Measurements from ENCODE around the gene ATF3. TPM values are rescaled to one million over a fixed set of nuclear protein-coding genes. Genes with fewer than 3 reads are reported as not detected.

Gene ATF3
- total RNA-seq, 5 donors from 2014 or later (not counting 1 experiment from before 2014, with no cell fraction given) = 1.5 to 20.1 (median 3.1) TPM

GRCh38 chr1:212649020-212649419, 40.5 kb downstream of the ATF3 start:
- H3K27me3 ChIP-seq (replicated peaks in 1 of 2; ENCODE audit: control insufficient read depth in 2 of 2, extremely low read depth in 1 of 2, insufficient read depth in 2 of 2, low read length in 1 of 2) = peaks cover 0 to 14% of the 10 kb centered on the region in 2 experiments
- POLR2A ChIA-PET = no interaction called here

DNA sequence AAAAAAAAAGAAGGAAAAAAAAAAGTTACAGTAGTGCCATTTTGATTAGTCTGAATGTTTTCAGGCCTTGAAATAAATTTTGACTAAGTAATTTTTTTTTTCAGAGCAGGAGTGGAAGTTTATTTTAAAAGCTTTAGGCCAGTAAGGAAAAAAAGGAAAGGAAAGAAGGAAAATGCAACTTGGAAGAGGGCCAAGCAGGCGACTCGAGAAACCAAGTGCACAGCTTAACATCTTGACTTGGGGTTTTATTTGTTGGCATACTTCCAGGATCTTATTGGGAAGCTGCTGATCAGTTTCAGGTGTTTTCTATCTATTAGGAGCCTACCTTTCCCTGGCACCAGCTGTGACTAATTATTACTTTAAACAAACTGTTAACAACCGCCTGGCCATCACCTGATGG, 41.7 kb downstream of the ATF3 start:
- Histone ChIP-seq H3K4me3 (ENCODE audit: control insufficient read depth in 1 of 2, extremely low read depth in 1 of 2, low read length in 1 of 2) (no peak overlapping the region), H3K9me3 (no peaks in the 10 kb centered on the region), H3K4me1 (ENCODE audit: control insufficient read depth in 1 of 2, extremely low read depth in 1 of 2, insufficient read depth in 2 of 2, low read length in 2 of 2) (no peaks in the 10 kb centered on the region), H3K27me3 (replicated peaks in 1 of 2; ENCODE audit: control insufficient read depth in 2 of 2, extremely low read depth in 1 of 2, insufficient read depth in 2 of 2, low read length in 1 of 2) (peaks cover 0 to 9% of the 10 kb centered on the region in 2 experiments), H3K36me3 (ENCODE audit: control insufficient read depth in 2 of 2, extremely low read depth in 1 of 2, insufficient read depth in 1 of 2, low read length in 1 of 2) (no peaks in the 10 kb centered on the region), H3K27ac (ENCODE audit: low read length) (no peak overlapping the region)
- CTCF ChIA-PET = interaction anchor here in 1 of 2 donors (0.7 kb wide), 1 partner anchor 14 kb away, joined by 3 read pairs; no protein-coding TSS in a partner anchor
- DNase-seq = no peak
- no peak for ATAC-seq (replicated peaks in 1 of 4)
- H3K27me3 Mint-ChIP-seq = peaks cover 11 to 13% of the 10 kb centered on the region in 2 donors
- H3K4me1 Mint-ChIP-seq = no peaks in the 10 kb centered on the region
- no peaks in the 10 kb centered on the region for H3K9me3 Mint-ChIP-seq
- no CpG with 5 or more reads among the region's 3 CpGs for WGBS (ENCODE audit: insufficient coverage)
- H3K27ac Mint-ChIP-seq = no peak overlapping the region
- POLR2A ChIA-PET = interaction anchor here in 1 of 2 donors (0.7 kb wide), 2 partner anchors 135 to 198 kb away, joined by 6 read pairs; no protein-coding TSS in a partner anchor
- no peaks in the 10 kb centered on the region for H3K36me3 Mint-ChIP-seq
- no peak overlapping the region for H3K4me3 Mint-ChIP-seq

More at GRCh38 chr1:212649020-212649419, 40.5 kb downstream of the ATF3 start:
- Mint-ChIP-seq H3K27ac (no peak overlapping the region), H3K9me3 (no peaks in the 10 kb centered on the region), H3K4me1 (no peaks in the 10 kb centered on the region), H3K36me3 (no peaks in the 10 kb centered on the region), H3K27me3 (peaks cover 3 to 6% of the 10 kb centered on the region in 2 donors), H3K4me3 (no peak overlapping the region)
- CTCF ChIA-PET = no interaction called here
- Histone ChIP-seq H3K27ac (ENCODE audit: low read length) (no peak overlapping the region), H3K36me3 (ENCODE audit: control insufficient read depth in 2 of 2, extremely low read depth in 1 of 2, insufficient read depth in 1 of 2, low read length in 1 of 2) (no peaks in the 10 kb centered on the region), H3K9me3 (no peaks in the 10 kb centered on the region), H3K4me1 (ENCODE audit: control insufficient read depth in 1 of 2, extremely low read depth in 1 of 2, insufficient read depth in 2 of 2, low read length in 2 of 2) (no peaks in the 10 kb centered on the region), H3K4me3 (ENCODE audit: control insufficient read depth in 1 of 2, extremely low read depth in 1 of 2, low read length in 1 of 2) (no peak overlapping the region)
- ATAC-seq (replicated peaks in 1 of 4) (no peak), DNase-seq (no peak)
- WGBS (ENCODE audit: insufficient coverage) = no CpG with 5 or more reads among the region's 2 CpGs

GRCh38 chr1:212651521-212651920, 43.0 kb downstream of the ATF3 start:
- peaks cover 0 to 12% of the 10 kb centered on the region in 2 experiments for H3K27me3 ChIP-seq (replicated peaks in 1 of 2; ENCODE audit: control insufficient read depth in 2 of 2, extremely low read depth in 1 of 2, insufficient read depth in 2 of 2, low read length in 1 of 2)
- Mint-ChIP-seq H3K36me3 (no peaks in the 10 kb centered on the region), H3K4me3 (no peak overlapping the region), H3K9me3 (no peaks in the 10 kb centered on the region), H3K4me1 (no peaks in the 10 kb centered on the region), H3K27me3 (peaks cover 11 to 14% of the 10 kb centered on the region in 2 donors), H3K27ac (no peak overlapping the region)
- ATAC-seq (replicated peaks in 1 of 4) (no peak), DNase-seq (no peak)
- ChIA-PET CTCF (no interaction called here), POLR2A (no interaction called here)
- H3K4me3 ChIP-seq (ENCODE audit: control insufficient read depth in 1 of 2, extremely low read depth in 1 of 2, low read length in 1 of 2) = no peak overlapping the region
- H3K4me1 ChIP-seq (ENCODE audit: control insufficient read depth in 1 of 2, extremely low read depth in 1 of 2, insufficient read depth in 2 of 2, low read length in 2 of 2) = no peaks in the 10 kb centered on the region
- no peak overlapping the region for H3K27ac ChIP-seq (ENCODE audit: low read length)
- no peaks in the 10 kb centered on the region for H3K9me3 ChIP-seq
- H3K36me3 ChIP-seq (ENCODE audit: control insufficient read depth in 2 of 2, extremely low read depth in 1 of 2, insufficient read depth in 1 of 2, low read length in 1 of 2) = no peaks in the 10 kb centered on the region
- WGBS (ENCODE audit: insufficient coverage) = 96% methylated on average over 4 of the region's 4 CpGs

- no peaks in the 10 kb centered on the region for H3K36me3 ChIP-seq (ENCODE audit: control insufficient read depth in 2 of 2, extremely low read depth in 1 of 2, insufficient read depth in 1 of 2, low read length in 1 of 2)
- no peaks in the 10 kb centered on the region for H3K4me1 Mint-ChIP-seq
- no peak for DNase-seq
- no peaks in the 10 kb centered on the region for H3K4me1 ChIP-seq (ENCODE audit: control insufficient read depth in 1 of 2, extremely low read depth in 1 of 2, insufficient read depth in 2 of 2, low read length in 2 of 2)
- POLR2A ChIA-PET = no interaction called here
- no peaks in the 10 kb centered on the region for H3K36me3 Mint-ChIP-seq
- H3K27ac Mint-ChIP-seq = no peak overlapping the region
- H3K4me3 Mint-ChIP-seq = no peak overlapping the region
- no peaks in the 10 kb centered on the region for H3K9me3 ChIP-seq
- H3K27me3 ChIP-seq (replicated peaks in 1 of 2; ENCODE audit: control insufficient read depth in 2 of 2, extremely low read depth in 1 of 2, insufficient read depth in 2 of 2, low read length in 1 of 2) = peaks cover 0 to 7% of the 10 kb centered on the region in 2 experiments
- H3K27me3 Mint-ChIP-seq = peaks cover 11 to 16% of the 10 kb centered on the region in 2 donors
- 100% methylated on average over 1 of the region's 3 CpGs for WGBS (ENCODE audit: insufficient coverage)
- CTCF ChIA-PET = no interaction called here
- H3K9me3 Mint-ChIP-seq = no peaks in the 10 kb centered on the region
- no peak overlapping the region for H3K4me3 ChIP-seq (ENCODE audit: control insufficient read depth in 1 of 2, extremely low read depth in 1 of 2, low read length in 1 of 2)
- no peak overlapping the region for H3K27ac ChIP-seq (ENCODE audit: low read length)
- ATAC-seq (replicated peaks in 1 of 4) = no peak
These were observed 43.4 kb downstream of the ATF3 start for GRCh38 chr1:212651977-212652376.

DNA sequence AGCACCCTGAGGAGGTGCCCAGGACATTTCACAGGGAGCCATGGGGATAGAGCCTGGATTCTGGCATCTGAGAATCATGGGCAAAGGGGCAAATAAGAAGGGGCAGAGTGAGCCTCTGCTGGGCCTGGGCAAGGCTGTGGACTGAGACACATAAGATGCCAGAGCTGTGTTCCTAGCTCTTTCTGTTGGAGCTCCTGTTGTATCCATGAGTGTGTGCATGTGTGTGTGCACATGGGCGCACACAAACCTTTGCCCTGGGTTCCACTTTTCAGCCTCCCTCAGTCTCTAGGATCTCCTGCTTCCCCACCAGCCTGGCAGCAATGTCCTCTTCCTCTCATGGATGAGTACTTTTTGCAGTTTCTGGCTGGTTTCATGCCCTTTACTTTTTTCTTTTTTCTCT, 44.0 kb downstream of the ATF3 start:
- ChIA-PET POLR2A (no interaction called here), CTCF (no interaction called here)
- H3K4me1 Mint-ChIP-seq = no peaks in the 10 kb centered on the region
- no peaks in the 10 kb centered on the region for H3K36me3 Mint-ChIP-seq
- H3K27ac Mint-ChIP-seq = no peak overlapping the region
- DNase-seq (no peak), ATAC-seq (replicated peaks in 1 of 4) (no peak)
- peaks cover 10 to 22% of the 10 kb centered on the region in 2 donors for H3K27me3 Mint-ChIP-seq
- Histone ChIP-seq H3K4me3 (ENCODE audit: control insufficient read depth in 1 of 2, extremely low read depth in 1 of 2, low read length in 1 of 2) (no peak overlapping the region), H3K4me1 (ENCODE audit: control insufficient read depth in 1 of 2, extremely low read depth in 1 of 2, insufficient read depth in 2 of 2, low read length in 2 of 2) (no peaks in the 10 kb centered on the region), H3K36me3 (ENCODE audit: control insufficient read depth in 2 of 2, extremely low read depth in 1 of 2, insufficient read depth in 1 of 2, low read length in 1 of 2) (no peaks in the 10 kb centered on the region), H3K27me3 (replicated peaks in 1 of 2; ENCODE audit: control insufficient read depth in 2 of 2, extremely low read depth in 1 of 2, insufficient read depth in 2 of 2, low read length in 1 of 2) (peaks cover 0 to 4% of the 10 kb centered on the region in 2 experiments), H3K27ac (ENCODE audit: low read length) (no peak overlapping the region), H3K9me3 (no peaks in the 10 kb centered on the region)
- H3K9me3 Mint-ChIP-seq = no peaks in the 10 kb centered on the region
- H3K4me3 Mint-ChIP-seq = no peak overlapping the region
- no CpG with 5 or more reads among the region's 1 CpG for WGBS (ENCODE audit: insufficient coverage)

- WGBS (ENCODE audit: insufficient coverage) = 50% methylated on average over 2 of the region's 6 CpGs
- H3K27me3 Mint-ChIP-seq = peaks cover 17 to 25% of the 10 kb centered on the region in 2 donors
- H3K36me3 Mint-ChIP-seq = no peaks in the 10 kb centered on the region
- Histone ChIP-seq H3K9me3 (no peaks in the 10 kb centered on the region), H3K4me1 (ENCODE audit: control insufficient read depth in 1 of 2, extremely low read depth in 1 of 2, insufficient read depth in 2 of 2, low read length in 2 of 2) (no peaks in the 10 kb centered on the region), H3K4me3 (ENCODE audit: control insufficient read depth in 1 of 2, extremely low read depth in 1 of 2, low read length in 1 of 2) (no peak overlapping the region), H3K27me3 (replicated peaks in 1 of 2; ENCODE audit: control insufficient read depth in 2 of 2, extremely low read depth in 1 of 2, insufficient read depth in 2 of 2, low read length in 1 of 2) (peaks cover 0 to 11% of the 10 kb centered on the region in 2 experiments), H3K27ac (ENCODE audit: low read length) (no peak overlapping the region), H3K36me3 (ENCODE audit: control insufficient read depth in 2 of 2, extremely low read depth in 1 of 2, insufficient read depth in 1 of 2, low read length in 1 of 2) (no peaks in the 10 kb centered on the region)
- ChIA-PET POLR2A (no interaction called here), CTCF (interaction anchor here (0.6 to 1.1 kb wide), 2 partner anchors 9 to 143 kb away, joined by 3 to 4 read pairs; no protein-coding TSS in a partner anchor)
- H3K4me1 Mint-ChIP-seq = no peaks in the 10 kb centered on the region
- H3K4me3 Mint-ChIP-seq = no peak overlapping the region
- H3K9me3 Mint-ChIP-seq = no peaks in the 10 kb centered on the region
- DNase-seq (no peak), ATAC-seq (replicated peaks in 1 of 4) (no peak)
- no peak overlapping the region for H3K27ac Mint-ChIP-seq
These were observed 47.3 kb downstream of the ATF3 start for GRCh38 chr1:212655668-212656440.
